Endothelial cell of umbilical vein (primary cell): ENCODE measurements around the gene RASSF5. TPM values are rescaled to one million over a fixed set of nuclear protein-coding genes. Genes with fewer than 3 reads are reported as not detected.

Source experiments
- BruUV-seq: library from RNA; stranded (reverse); fragments of 400-500 nt; replicated peaks from 2 replicates; lab custom pipeline; 2021; lab: Mats Ljungman, UMichigan
- CTCF ChIA-PET: fragments of 300-600, 350-600 bp; sonication (Branson Sonifier 250); formaldehyde crosslinking; loops from one replicate; lab custom pipeline; 2021; ENCODE audit warnings: antibody characterized with exemption, inconsistent platforms; lab: Charles Lee
- POLR2A ChIA-PET: fragments of 300-600, 350-600 bp; sonication (Branson Sonifier 250); formaldehyde crosslinking; loops from one replicate; lab custom pipeline; 2021; ENCODE audit warnings: antibody characterized with exemption, inconsistent platforms; lab: Charles Lee
- DNase-seq: peaks from one replicate; pipeline ENCODE4 v3.0.0-alpha.2; 2011; ENCODE audit warnings: low read depth, low spot score
- FAIRE-seq: peaks from 2 replicates; lab custom pipeline; 2011; peaks lifted over from hg19 to GRCh38; lab: Jason Lieb, UNC
- H2AFZ ChIP-seq: 2 replicates; pipeline ENCODE4 v1.6.0; 2012; ENCODE audit warnings: low read depth, low read length, control low read depth, inconsistent platforms
- H3K27ac ChIP-seq: 2 replicates; pipeline ENCODE4 v1.5.1; 2011; ENCODE audit warnings: low read depth, mild to moderate bottlenecking, control low read depth, low read length, moderate library complexity; ENCODE audit not compliant: insufficient read depth
- H3K27me3 ChIP-seq, 2 experiments: 2 replicates each; pipeline versions ENCODE4 v1.6.0 to v1.6.1; 2011; ENCODE audit warnings: low read length in 2 of 2, mixed read lengths in 1 of 2; ENCODE audit not compliant: control insufficient read depth in 2 of 2, insufficient read depth in 2 of 2
- H3K36me3 ChIP-seq, 2 experiments: 2 replicates in 1 of 2; 3 replicates in 1 of 2; pipeline ENCODE4 v1.5.1; 2011; ENCODE audit warnings: low read length in 2 of 2, mild to moderate bottlenecking in 1 of 2, moderate library complexity in 1 of 2; ENCODE audit not compliant: control insufficient read depth in 2 of 2, insufficient read depth in 2 of 2; ENCODE audit errors: extremely low read depth in 1 of 2
- H3K4me1 ChIP-seq: 3 replicates; pipeline ENCODE4 v1.5.1; 2011; ENCODE audit warnings: mild to moderate bottlenecking, low read length; ENCODE audit not compliant: control insufficient read depth, insufficient read depth; ENCODE audit errors: extremely low read depth
- H3K4me2 ChIP-seq: 2 replicates; pipeline ENCODE4 v1.6.1; 2011; ENCODE audit warnings: low read length, control low read depth, mixed read lengths; ENCODE audit not compliant: insufficient read depth
- H3K4me3 ChIP-seq, 3 experiments: fragments of 200-600 bp in 1 of 3; sonication (generic), shearing (Covaris generic) in 1 of 3; replicated peaks in 1 of 3; 2 replicates each; pipeline ENCODE4 v1.5.1; 2011 to 2016; ENCODE audit warnings: control low read depth in 3 of 3, low read length in 3 of 3, mild to moderate bottlenecking in 2 of 3, inconsistent platforms in 1 of 3, low read depth in 1 of 3, moderate library complexity in 1 of 3; ENCODE audit not compliant: insufficient read depth in 1 of 3
- H3K79me2 ChIP-seq: 2 replicates; pipeline ENCODE4 v1.6.0; 2012; ENCODE audit warnings: low read length, inconsistent platforms; ENCODE audit not compliant: control insufficient read depth, insufficient read depth
- H3K9ac ChIP-seq: replicated peaks from 2 replicates; pipeline ENCODE3; 2011; ENCODE audit warnings: low read length, control low read depth; ENCODE audit not compliant: insufficient read depth; ENCODE audit errors: extremely low read depth
- H3K9me1 ChIP-seq: replicated peaks from 3 replicates; pipeline ENCODE4 v1.6.0; 2011; ENCODE audit warnings: mild to moderate bottlenecking, low read length; ENCODE audit not compliant: control insufficient read depth, insufficient read depth; ENCODE audit errors: extremely low read depth
- H3K9me3 ChIP-seq: replicated peaks from 2 replicates; pipeline ENCODE4 v1.5.1; 2012; ENCODE audit warnings: low read length, inconsistent platforms; ENCODE audit not compliant: control insufficient read depth, insufficient read depth
- H4K20me1 ChIP-seq: replicated peaks from 2 replicates; pipeline ENCODE3; 2011; ENCODE audit warnings: mild to moderate bottlenecking, low read length; ENCODE audit not compliant: control insufficient read depth, insufficient read depth; ENCODE audit errors: extremely low read depth
- CTCF ChIP-seq, 2 donors: IDR thresholded peaks; 1 replicate in 1 of 2; 2 replicates in 1 of 2; pipeline ENCODE4 v1.5.1; 2011; ENCODE audit warnings: low read length in 2 of 2, mild to moderate bottlenecking in 2 of 2, moderate library complexity in 2 of 2, control low read depth in 1 of 2, inconsistent platforms in 1 of 2, low read depth in 1 of 2; ENCODE audit not compliant: insufficient read depth in 1 of 2; ENCODE audit errors: extremely low read depth in 1 of 2
- GATA2 ChIP-seq: IDR thresholded peaks from 2 replicates; pipeline ENCODE4 v1.7.0; 2011; ENCODE audit warnings: low read depth, mild to moderate bottlenecking, moderate library complexity, mixed read lengths, low read length; ENCODE audit not compliant: insufficient read length, insufficient read depth
- dilution Hi-C: fragments of 300-500 bp; cut with MboI; formaldehyde crosslinking; loops from one replicate; pipeline ENCODE4 v1.15.0; 2019; ENCODE audit warnings: low sequenced_read_pairs; ENCODE audit not compliant: extremely low pct_ligation_motif_present
- intact Hi-C: fragments of 100-400 bp; cut with micrococcal nuclease; formaldehyde crosslinking; loops from one replicate; pipeline ENCODE4 v1.10.0; 2022
- polyA plus RNA-seq, 4 experiments: library from polyadenylated mRNA; depleted of rRNA in 3 of 4; stranded (reverse) in 3 of 4; unstranded in 1 of 4; fragments of >200 nt; gene quantifications; 2 replicates each; pipeline versions ENCODE4 v1.2.1 to v1.2.3, GENCODE V29; 2011 to 2012; ENCODE audit warnings: missing spikeins in 1 of 4
- total RNA-seq: library from RNA; stranded (reverse); gene quantifications from 2 replicates; pipeline ENCODE4 v1.2.3, GENCODE V29; 2021

The RASSF5 gene
- total and polyA plus RNA-seq, 2 donors (not counting 3 experiments of a cell fraction or from before 2014, with no cell fraction given): 0.23 to 0.60 TPM

DNA sequence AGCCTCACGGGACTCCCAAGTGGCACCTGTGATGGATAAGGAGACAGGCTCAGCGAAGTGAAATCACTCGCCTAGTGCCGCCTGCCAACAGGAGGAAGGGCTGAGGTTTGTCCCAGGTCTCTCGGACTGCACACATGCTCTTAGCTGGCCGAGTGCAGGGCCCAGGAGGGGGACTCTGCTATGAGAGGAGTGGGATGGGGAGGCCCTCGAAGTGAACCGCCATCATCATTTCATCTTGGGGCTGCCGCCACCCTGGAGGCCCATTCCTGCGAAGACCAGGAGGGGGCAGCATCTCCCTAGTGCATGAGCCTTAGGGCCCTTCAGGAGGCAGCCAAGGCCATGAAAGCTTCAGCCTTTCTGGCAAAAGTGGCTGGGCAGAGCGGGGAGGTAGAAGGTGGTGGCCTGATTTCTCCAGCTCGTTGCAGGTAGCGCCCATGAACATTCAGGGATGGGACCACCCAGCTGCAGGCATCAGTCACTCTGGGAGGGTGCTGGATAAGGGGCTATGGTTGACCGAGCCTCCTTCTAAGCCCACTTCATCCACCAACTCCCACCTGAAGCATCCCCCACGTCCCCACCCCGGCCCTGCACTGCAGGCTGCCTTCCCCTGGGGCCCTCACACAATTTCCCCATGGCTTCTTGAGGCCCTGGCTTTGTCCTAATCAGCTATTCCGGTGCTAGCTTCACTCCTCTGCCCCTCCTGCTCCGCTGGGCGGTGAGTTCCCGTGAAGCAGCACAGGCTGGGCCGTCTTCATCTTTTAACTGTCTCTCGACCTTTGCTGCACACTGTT lies 17.2 kb upstream of the RASSF5 start:
- Histone ChIP-seq H3K79me2 (no peaks in the 10 kb centered on the region), H3K4me1 (peaks cover 8% of the 10 kb centered on the region), H3K27me3 (no peaks in the 10 kb centered on the region), H2AFZ (no peak overlapping the region), H3K36me3 (peaks cover 2 to 30% of the 10 kb centered on the region in 2 experiments), H4K20me1 (no peaks in the 10 kb centered on the region), H3K27ac (no peak overlapping the region), H3K4me2 (no peak overlapping the region), H3K9me3 (no peaks in the 10 kb centered on the region), H3K9me1 (no peaks in the 10 kb centered on the region), H3K4me3 (no peak overlapping the region), H3K9ac (no peak overlapping the region)
- dilution Hi-C loops (no loop called here), intact Hi-C loops (loop anchor here (1.0 to 10.0 kb wide), 5 partner anchors 54 to 425 kb away; no protein-coding TSS in a partner anchor)
- DNase-seq: peak; percentile 59
- ChIA-PET CTCF (interaction anchor here (0.5 to 3.3 kb wide), 33 partner anchors 9 to 492 kb away, joined by 3 to 85 read pairs (median 5); partner anchors contain the start of genes DYRK3, EIF2D and RASSF5), POLR2A (no interaction called here)
- no peak for TF ChIP-seq GATA2
- peak; percentile 83 to 92 for TF ChIP-seq CTCF (IDR thresholded peaks at IDR 0.05; ENCODE audit: extremely low read depth in 1 of 2, insufficient read depth in 1 of 2, low read depth in 1 of 2, low read length in 2 of 2)
- BruUV-seq: no TSS peak
- peak; percentile 75 for FAIRE-seq
